Pancreas (tissue), 10 donors: Measurements from ENCODE around the gene LBHD2. TPM values are rescaled to one million over a fixed set of nuclear protein-coding genes. Genes with fewer than 3 reads are reported as not detected.

ENCODE experiments used
- ATAC-seq, 4 donors: fragments of 200-7000 bp; cut with Tn5 transposase; one replicate each; pipeline versions ENCODE4 v1.8.0 to v1.9.1; 2020; ENCODE audit warnings: mild to moderate bottlenecking in 4 of 4, moderate library complexity in 4 of 4
- DNase-seq, 6 donors: peaks; one replicate each; pipeline ENCODE4 v3.0.0-alpha.2; 2020
- FAIRE-seq: peaks from 2 replicates; lab custom pipeline; 2012; peaks lifted over from hg19 to GRCh38; lab: Jason Lieb, UNC
- H3K27ac ChIP-seq, 4 donors: fragments of 200-600 bp; sonication (generic); 1 replicate in 3 of 4; 2 replicates in 1 of 4; pipeline versions ENCODE4 v1.5.0 to v1.8.0; 2020
- H3K27me3 ChIP-seq, 4 donors: fragments of 200-600 bp; one replicate each; pipeline ENCODE4 v1.8.0; 2021
- H3K36me3 ChIP-seq, 3 donors: fragments of 200-600 bp; sonication (generic) in 1 of 3; one replicate each; pipeline versions ENCODE4 v1.5.0 to v1.8.0; 2020 to 2021
- H3K4me1 ChIP-seq, 3 donors: fragments of 200-600 bp; one replicate each; pipeline ENCODE4 v1.8.0; 2021
- H3K4me3 ChIP-seq, 4 donors: fragments of 200-600 bp; sonication (generic) in 2 of 4; one replicate each; pipeline versions ENCODE4 v1.5.0 to v1.8.0; 2020 to 2021
- H3K9me3 ChIP-seq, 4 donors: fragments of 200-600 bp; one replicate each; pipeline ENCODE4 v1.8.0; 2021
- WGBS, 2 donors: extraction: QIAGEN DNeasy Blood & Tissue Kit; methylation state at CpG; one replicate each; pipeline ENCODE4 v1.1.7; 2013; 5-methylcytosine and 5-hydroxymethylcytosine counted together
- intact Hi-C, 3 donors: fragments of 100-400 bp; cut with DNase I; formaldehyde crosslinking; loops; one replicate each; pipeline versions ENCODE4 v1.11.1 to v1.14.2; 2022
- polyA plus RNA-seq, 2 donors: library from polyadenylated mRNA; stranded (reverse); fragments of 200-250 nt; gene quantifications; one replicate each; pipeline ENCODE4 v1.2.3, GENCODE V29; 2013
- total RNA-seq, 6 donors: library from RNA; stranded (reverse); fragmentation: NEBNext Ultra II Directional in 4 of 6; extraction: Animal tissue kit (Norgen Biotek cat#: 25700) in 4 of 6; gene quantifications; one replicate each; pipeline versions ENCODE4 v1.2.1 to v1.2.4, GENCODE V29; 2021 to 2023
- TF ChIP-seq, protein P1 (sequence below), 4 donors: fragments of 200-600 bp; sonication (generic) in 3 of 4; IDR thresholded peaks; one replicate each; pipeline versions ENCODE4 v1.5.0 to v1.8.0; 2021; ENCODE audit warnings: antibody characterized with exemption in 4 of 4
- donor health status: healthy with polysubstance abuse.
- donor health status: DM: no; HTN: no; CAD: no; lungs with moderate emphysema.
- donor health status: DM: no; HTN: no; CAD: no.
- donor health status: control.
- donor health status: control.
- donor health status: Bipolar disorder and iron deficiency.
- donor health status: DM: yes; HTN: yes; CAD: no.
- donor health status: DM: no; HTN: no; CAD: no.
- donor health status: DM: no; HTN: no; CAD: no.
- donor health status: DM: yes; HTN: yes; CAD: no.

LBHD2 gene
- total and polyA plus RNA-seq, 8 donors, result not detected

- H3K9me3 ChIP-seq, result no peaks in the 10 kb centered on the region
- no peak overlapping the region for H3K27ac ChIP-seq
- no peaks in the 10 kb centered on the region for H3K27me3 ChIP-seq
- TF ChIP-seq, protein P1, sequence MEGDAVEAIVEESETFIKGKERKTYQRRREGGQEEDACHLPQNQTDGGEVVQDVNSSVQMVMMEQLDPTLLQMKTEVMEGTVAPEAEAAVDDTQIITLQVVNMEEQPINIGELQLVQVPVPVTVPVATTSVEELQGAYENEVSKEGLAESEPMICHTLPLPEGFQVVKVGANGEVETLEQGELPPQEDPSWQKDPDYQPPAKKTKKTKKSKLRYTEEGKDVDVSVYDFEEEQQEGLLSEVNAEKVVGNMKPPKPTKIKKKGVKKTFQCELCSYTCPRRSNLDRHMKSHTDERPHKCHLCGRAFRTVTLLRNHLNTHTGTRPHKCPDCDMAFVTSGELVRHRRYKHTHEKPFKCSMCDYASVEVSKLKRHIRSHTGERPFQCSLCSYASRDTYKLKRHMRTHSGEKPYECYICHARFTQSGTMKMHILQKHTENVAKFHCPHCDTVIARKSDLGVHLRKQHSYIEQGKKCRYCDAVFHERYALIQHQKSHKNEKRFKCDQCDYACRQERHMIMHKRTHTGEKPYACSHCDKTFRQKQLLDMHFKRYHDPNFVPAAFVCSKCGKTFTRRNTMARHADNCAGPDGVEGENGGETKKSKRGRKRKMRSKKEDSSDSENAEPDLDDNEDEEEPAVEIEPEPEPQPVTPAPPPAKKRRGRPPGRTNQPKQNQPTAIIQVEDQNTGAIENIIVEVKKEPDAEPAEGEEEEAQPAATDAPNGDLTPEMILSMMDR (IDR thresholded peaks at IDR 0.05), result no peak
- DNase-seq (peak in 2 of 6 donors; percentile 40 to 49), FAIRE-seq (no peak), ATAC-seq (no peak)
- intact Hi-C loops, result no loop called here
- H3K36me3 ChIP-seq, result no peaks in the 10 kb centered on the region
- 89 to 95% methylated on average over 13 to 14 of the region's 14 CpGs for WGBS, 2 donors
- peaks cover 0 to 7% (median 0%) of the 10 kb centered on the region in 3 donors for H3K4me1 ChIP-seq
- H3K4me3 ChIP-seq, result no peak overlapping the region
Measured at GRCh38 chr14:103134919-103135318, 50.9 kb downstream of the LBHD2 start.

DNA sequence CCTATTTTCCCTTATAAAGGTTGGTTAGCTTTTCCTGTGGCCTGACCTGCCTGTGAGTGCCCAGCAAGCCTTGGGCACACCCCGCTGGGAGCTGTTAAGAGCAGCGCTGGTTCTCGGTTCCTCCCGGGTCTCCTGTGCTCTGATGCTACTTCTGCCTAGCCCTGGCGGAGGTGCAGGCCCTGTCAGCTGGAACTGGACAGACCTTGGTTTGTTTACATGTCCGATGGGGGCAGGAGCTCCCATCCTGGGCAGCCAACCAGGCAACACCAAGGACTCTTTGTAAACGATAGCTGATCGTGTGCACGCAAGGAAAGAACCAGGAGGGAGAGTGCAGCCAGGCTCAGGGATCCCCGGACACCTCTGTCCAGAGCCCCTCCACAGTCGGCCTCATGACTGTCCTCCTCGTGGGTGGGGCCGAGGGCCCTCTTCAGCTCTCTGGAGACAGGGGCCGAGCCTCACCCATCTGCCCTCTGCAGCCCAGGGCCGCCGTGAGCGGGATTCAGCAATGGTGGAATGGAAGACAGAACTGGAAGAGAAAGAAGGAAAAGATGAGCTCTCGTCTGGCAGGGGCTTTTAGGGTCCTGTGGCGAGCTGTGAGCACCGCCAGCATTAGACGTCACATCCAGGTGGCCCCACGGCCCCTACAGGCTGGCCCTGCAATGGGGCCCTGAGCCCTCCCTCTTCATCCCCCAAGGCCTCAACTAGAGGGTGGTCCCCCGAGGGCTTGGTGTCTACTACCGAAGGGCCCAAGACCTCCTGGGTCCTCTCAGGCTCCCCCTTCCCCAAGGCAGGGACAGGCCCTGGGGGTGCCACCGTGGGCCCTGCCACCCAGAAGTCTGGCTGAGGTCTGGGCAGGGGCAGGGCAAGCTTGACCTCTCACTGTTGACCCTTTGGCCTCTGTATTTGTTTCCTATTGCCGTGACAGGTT, 51.6 kb downstream of the LBHD2 start:
- H3K36me3 ChIP-seq, result no peaks in the 10 kb centered on the region
- no peaks in the 10 kb centered on the region for H3K9me3 ChIP-seq
- TF ChIP-seq, protein P1 (IDR thresholded peaks at IDR 0.05), result no peak
- H3K4me3 ChIP-seq, result no peak overlapping the region
- intact Hi-C loops, result no loop called here
- no peaks in the 10 kb centered on the region for H3K27me3 ChIP-seq
- WGBS, 2 donors, result 80 to 88% methylated on average over 26 of the region's 26 CpGs
- H3K4me1 ChIP-seq, result peaks cover 0 to 7% (median 0%) of the 10 kb centered on the region in 3 donors
- ATAC-seq (no peak), FAIRE-seq (no peak), DNase-seq (peak in 2 of 6 donors; percentile 50 to 53)
- no peak overlapping the region for H3K27ac ChIP-seq

- no peak overlapping the region for H3K4me3 ChIP-seq
- intact Hi-C loops, result no loop called here
- no peak for FAIRE-seq
- WGBS, 2 donors, result 81 to 82% methylated on average over 20 of the region's 20 CpGs
- peak in 1 of 4 donors; percentile 24 for ATAC-seq
- TF ChIP-seq, protein P1 (IDR thresholded peaks at IDR 0.05), result no peak
- no peaks in the 10 kb centered on the region for H3K9me3 ChIP-seq
- peaks cover 0 to 4% (median 0%) of the 10 kb centered on the region in 3 donors for H3K4me1 ChIP-seq
- peak in 1 of 6 donors; percentile 27 for DNase-seq
- no peaks in the 10 kb centered on the region for H3K36me3 ChIP-seq
- H3K27me3 ChIP-seq, result no peaks in the 10 kb centered on the region
- no peak overlapping the region for H3K27ac ChIP-seq
Measured at GRCh38 chr14:103136388-103137271, 52.6 kb downstream of the LBHD2 start.

DNA sequence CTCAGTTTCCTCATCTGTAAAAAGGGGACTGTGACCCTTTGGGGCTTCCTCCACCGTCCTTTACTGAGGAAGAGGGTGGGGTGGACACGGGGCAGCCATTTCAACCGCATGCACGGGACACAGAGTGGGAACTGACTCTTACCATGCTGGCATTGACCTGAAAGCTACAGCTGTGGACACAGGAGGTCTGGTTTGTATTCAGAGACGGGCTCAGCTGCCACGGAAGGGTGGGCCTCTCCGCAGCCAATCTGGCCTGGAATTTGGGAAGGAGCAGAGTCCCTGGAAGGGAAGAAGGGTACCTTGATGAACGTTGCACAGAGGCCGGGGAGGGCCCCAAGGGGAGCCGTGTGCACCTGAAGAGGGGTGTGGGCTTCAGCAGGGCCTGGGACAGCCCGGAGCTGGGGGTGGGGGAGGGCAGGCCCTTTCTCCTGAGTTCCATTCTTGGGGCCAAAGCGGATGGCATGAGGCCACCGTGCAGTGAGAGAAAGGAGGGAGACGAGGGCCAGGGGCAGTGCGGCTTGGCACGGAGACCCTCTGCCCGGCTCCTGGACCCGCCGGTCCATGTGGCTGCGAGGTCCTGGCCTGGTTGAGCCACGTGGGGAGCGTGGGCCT, 53.8 kb downstream of the LBHD2 start:
- no peaks in the 10 kb centered on the region for H3K9me3 ChIP-seq
- 84 to 87% methylated on average over 22 of the region's 22 CpGs for WGBS, 2 donors
- TF ChIP-seq, protein P1 (IDR thresholded peaks at IDR 0.05), result no peak
- FAIRE-seq (no peak), DNase-seq (no peak), ATAC-seq (no peak)
- no peak overlapping the region for H3K4me3 ChIP-seq
- intact Hi-C loops, result no loop called here
- H3K4me1 ChIP-seq, result no peaks in the 10 kb centered on the region
- H3K27ac ChIP-seq, result no peak overlapping the region
- no peaks in the 10 kb centered on the region for H3K36me3 ChIP-seq
- no peaks in the 10 kb centered on the region for H3K27me3 ChIP-seq
